Mesenchymal stem cell (in vitro differentiated cells and primary cell): Measurements from ENCODE around the gene RPL27.

Source experiments
- DNase-seq: peaks from one replicate; pipeline ENCODE4 v3.0.0-alpha.2; 2013
- H2AFZ ChIP-seq: one replicate; pipeline ENCODE4 v1.6.1; 2013; ENCODE audit warnings: low read depth, mild to moderate bottlenecking, control low read depth, inconsistent platforms, low read length, moderate library complexity
- H2AK5ac ChIP-seq: 2 replicates; pipeline ENCODE4 v1.6.1; 2013; ENCODE audit warnings: low read length, moderate library complexity, mild to moderate bottlenecking, inconsistent platforms; ENCODE audit not compliant: severe bottlenecking
- H2BK120ac ChIP-seq: one replicate; pipeline ENCODE4 v1.6.1; 2013; ENCODE audit warnings: low read depth, mild to moderate bottlenecking, inconsistent platforms, low read length, moderate library complexity
- H2BK12ac ChIP-seq, 2 experiments: one replicate each; pipeline ENCODE4 v1.6.1; 2013; ENCODE audit warnings: inconsistent platforms in 2 of 2, low read length in 2 of 2, mild to moderate bottlenecking in 2 of 2, moderate library complexity in 2 of 2, control low read depth in 1 of 2
- H2BK15ac ChIP-seq: one replicate; pipeline ENCODE4 v1.6.1; 2013; ENCODE audit warnings: mild to moderate bottlenecking, low read depth, inconsistent platforms; ENCODE audit not compliant: poor library complexity, severe bottlenecking
- H2BK5ac ChIP-seq: 2 replicates; pipeline ENCODE4 v1.6.1; 2013; ENCODE audit warnings: low read depth, mild to moderate bottlenecking, low read length, control low read depth, inconsistent platforms; ENCODE audit not compliant: poor library complexity, severe bottlenecking
- H3K14ac ChIP-seq, 2 experiments: one replicate each; pipeline ENCODE4 v1.6.1; 2013; ENCODE audit warnings: inconsistent platforms in 2 of 2, low read length in 2 of 2, control low read depth in 1 of 2, mild to moderate bottlenecking in 1 of 2, moderate library complexity in 1 of 2
- H3K18ac ChIP-seq, 2 experiments: one replicate each; pipeline ENCODE4 v1.6.1; 2013; ENCODE audit warnings: inconsistent platforms in 2 of 2, low read length in 2 of 2, control low read depth in 1 of 2, low read depth in 1 of 2, mild to moderate bottlenecking in 1 of 2
- H3K23ac ChIP-seq, 2 experiments: one replicate each; pipeline ENCODE4 v1.6.1; 2013; ENCODE audit warnings: inconsistent platforms in 2 of 2, low read length in 2 of 2, mild to moderate bottlenecking in 2 of 2, moderate library complexity in 2 of 2, control low read depth in 1 of 2
- H3K27ac ChIP-seq: 2 replicates; pipeline ENCODE4 v1.5.1; 2013; ENCODE audit warnings: mild to moderate bottlenecking, moderate library complexity, low read length, control low read depth, inconsistent platforms; ENCODE audit not compliant: poor library complexity, severe bottlenecking
- H3K27me3 ChIP-seq, 2 experiments: 2 replicates each; pipeline versions ENCODE4 v1.6.1 to v1.7.0; 2013; ENCODE audit warnings: low read length in 2 of 2, mild to moderate bottlenecking in 2 of 2, moderate library complexity in 2 of 2, control low read depth in 1 of 2, inconsistent platforms in 1 of 2; ENCODE audit not compliant: control insufficient read depth in 1 of 2, insufficient read depth in 1 of 2
- H3K36me3 ChIP-seq, 2 experiments: 2 replicates each; pipeline versions ENCODE4 v1.6.1 to v1.7.0; 2013; ENCODE audit warnings: low read length in 2 of 2, control low read depth in 1 of 2, inconsistent platforms in 1 of 2, low read depth in 1 of 2, mild to moderate bottlenecking in 1 of 2; ENCODE audit not compliant: insufficient read depth in 2 of 2, control insufficient read depth in 1 of 2
- H3K4ac ChIP-seq, 2 experiments: one replicate each; pipeline ENCODE4 v1.6.1; 2013; ENCODE audit warnings: inconsistent platforms in 2 of 2, low read length in 2 of 2, mild to moderate bottlenecking in 2 of 2, moderate library complexity in 2 of 2, control low read depth in 1 of 2, low read depth in 1 of 2
- H3K4me1 ChIP-seq: 2 replicates; pipeline ENCODE4 v1.6.1; 2013; ENCODE audit warnings: low read depth, low read length, control low read depth; ENCODE audit not compliant: control insufficient read depth, insufficient read depth
- H3K4me2 ChIP-seq: 2 replicates; pipeline ENCODE4 v1.6.1; 2013; ENCODE audit warnings: low read length, mild to moderate bottlenecking, inconsistent platforms; ENCODE audit not compliant: poor library complexity, severe bottlenecking
- H3K4me3 ChIP-seq, 2 experiments: 2 replicates each; pipeline versions ENCODE4 v1.5.1 to v1.7.0; 2013; ENCODE audit warnings: low read length in 2 of 2, mild to moderate bottlenecking in 2 of 2, control low read depth in 1 of 2, low read depth in 1 of 2; ENCODE audit not compliant: insufficient read depth in 1 of 2
- H3K79me1 ChIP-seq: replicated peaks from 2 replicates; pipeline ENCODE4 v1.6.1; 2013; ENCODE audit warnings: mild to moderate bottlenecking, control low read depth, low read length, inconsistent platforms; ENCODE audit not compliant: poor library complexity, severe bottlenecking
- H3K9ac ChIP-seq: 2 replicates; pipeline ENCODE4 v1.7.0; 2013; ENCODE audit warnings: mild to moderate bottlenecking, low read length, moderate library complexity
- H3K9me3 ChIP-seq: 2 replicates; pipeline ENCODE4 v1.7.0; 2013; ENCODE audit warnings: mild to moderate bottlenecking, low read length; ENCODE audit not compliant: control insufficient read depth
- H4K8ac ChIP-seq: one replicate; pipeline ENCODE4 v1.6.1; 2013; ENCODE audit warnings: inconsistent platforms, mild to moderate bottlenecking, low read length, moderate library complexity
- H4K91ac ChIP-seq: one replicate; pipeline ENCODE4 v1.6.1; 2013; ENCODE audit warnings: mild to moderate bottlenecking, low read length, inconsistent platforms
- WGBS: methylation state at CpG from one replicate; pipeline ENCODE4 v1.1.7; 2013; ENCODE audit warnings: mixed read lengths; 5-methylcytosine and 5-hydroxymethylcytosine counted together

Gene RPL27

GRCh38 chr17:43019418-43019817 is 21.2 kb downstream of the RPL27 start:
- Histone ChIP-seq H2BK12ac (peak overlapping the region; percentile 43 to 69), H2AFZ (no peak overlapping the region), H3K9me3 (no peaks in the 10 kb centered on the region), H3K79me1 (peaks cover 24% of the 10 kb centered on the region), H2BK5ac (no peak overlapping the region), H3K36me3 (peaks cover 44 to 56% of the 10 kb centered on the region in 2 experiments), H2AK5ac (no peak overlapping the region), H3K23ac (no peak overlapping the region), H3K4me1 (peaks cover 25% of the 10 kb centered on the region), H3K4ac (peak overlapping the region; percentile 5 to 79), H3K4me3 (peak overlapping the region in 1 of 2 experiments; percentile 99), H3K27ac (no peak overlapping the region), H3K9ac (peak overlapping the region; percentile 96), H3K18ac (peak overlapping the region; percentile 10 to 44), H3K27me3 (no peaks in the 10 kb centered on the region), H3K14ac (no peak overlapping the region), H4K8ac (no peak overlapping the region), H4K91ac (no peak overlapping the region), H2BK15ac (peak overlapping the region; percentile 15), H2BK120ac (no peak overlapping the region), H3K4me2 (no peak overlapping the region)
- 35% methylated on average over 6 of the region's 7 CpGs for WGBS
- DNase-seq: peak; percentile 54

DNA sequence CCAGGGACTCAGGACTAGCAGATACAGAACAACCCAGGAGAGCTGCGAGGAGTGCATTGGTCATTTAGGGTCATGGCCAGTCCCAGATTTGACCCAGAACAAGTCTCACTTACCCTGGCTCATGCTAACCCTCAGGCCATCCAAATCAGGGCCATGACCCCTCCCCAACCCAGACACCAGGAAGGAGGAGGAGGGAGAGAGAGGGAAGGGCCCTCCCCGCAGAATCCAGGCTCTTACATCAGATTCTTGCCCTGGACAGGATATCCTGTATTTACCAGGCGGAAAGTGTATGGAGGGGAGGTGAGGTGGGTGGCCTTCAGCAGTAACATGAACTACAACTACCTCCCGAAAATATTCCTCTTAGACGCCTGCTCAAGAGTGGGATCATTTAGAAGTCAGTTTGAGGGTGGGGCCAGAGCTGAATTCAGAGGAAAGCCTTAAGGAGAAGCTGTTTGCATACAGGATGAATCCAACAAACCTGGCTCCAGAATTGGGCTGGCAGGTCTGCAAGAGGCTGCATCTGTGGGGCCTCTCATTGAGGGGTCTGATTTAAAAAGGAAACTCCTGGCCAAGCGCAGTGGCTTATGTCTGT is 21.9 kb downstream of the RPL27 start:
- 40% methylated on average over 3 of the region's 6 CpGs for WGBS

DNA sequence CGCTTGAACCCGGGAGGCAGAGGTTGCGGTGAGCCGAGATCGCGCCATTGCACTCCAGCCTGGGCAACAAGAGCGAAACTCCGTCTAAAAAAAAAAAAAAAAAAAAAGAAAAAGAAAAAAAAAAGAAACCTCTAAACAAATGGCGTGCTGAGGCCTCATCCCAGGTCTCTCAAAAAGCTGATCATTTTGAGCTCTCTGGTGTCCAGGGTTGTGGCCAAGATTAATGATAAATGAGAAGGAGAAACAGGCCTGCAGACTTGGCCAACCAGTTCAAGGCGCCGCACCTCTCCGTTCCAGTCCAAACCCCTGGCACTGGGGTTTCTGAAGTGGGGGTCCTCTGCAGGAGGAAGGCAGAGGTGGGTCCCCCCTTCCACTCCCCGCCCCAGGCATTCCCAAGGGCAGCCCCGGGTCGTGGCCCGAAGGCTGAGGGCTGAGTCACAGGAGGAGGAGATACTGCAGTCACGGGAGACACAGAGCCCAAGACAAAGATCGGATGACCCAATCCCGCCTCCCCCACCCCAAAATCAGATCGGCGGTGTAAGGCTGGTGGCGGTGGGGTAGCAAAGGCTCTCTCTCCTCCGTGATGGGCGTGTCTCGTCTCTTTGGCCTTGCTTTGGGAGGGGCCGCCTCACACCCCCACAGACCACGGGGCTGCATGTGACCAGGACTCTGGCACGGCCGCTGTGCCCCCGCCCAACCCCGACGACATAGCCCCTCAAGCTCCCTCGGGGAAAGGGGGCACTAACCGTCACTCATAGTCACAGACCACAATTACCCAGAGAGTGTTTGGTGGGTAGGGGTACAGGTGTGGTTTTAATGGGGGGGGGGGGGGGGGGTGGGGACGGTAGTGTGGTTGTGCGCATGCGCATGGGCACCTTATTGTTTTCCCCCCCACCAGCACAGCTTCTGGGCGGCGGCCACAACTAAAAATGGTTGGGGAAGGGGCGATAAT is 22.8 kb downstream of the RPL27 start:
- Histone ChIP-seq H2AFZ (peak overlapping the region; percentile 43), H3K9me3 (no peaks in the 10 kb centered on the region), H3K4me3 (peak overlapping the region; percentile 95 to 99), H2BK15ac (no peak overlapping the region), H3K23ac (no peak overlapping the region), H2AK5ac (no peak overlapping the region), H3K9ac (peak overlapping the region; percentile 96), H3K79me1 (peaks cover 15% of the 10 kb centered on the region), H4K8ac (peak overlapping the region; percentile 94), H2BK120ac (peak overlapping the region; percentile 96), H3K4me2 (peak overlapping the region; percentile 77), H3K18ac (peak overlapping the region; percentile 98 to 99), H3K14ac (peak overlapping the region in 1 of 2 experiments; percentile 99), H3K27me3 (no peaks in the 10 kb centered on the region), H3K4me1 (peaks cover 24% of the 10 kb centered on the region), H3K4ac (peak overlapping the region; percentile 64 to 79), H3K36me3 (peaks cover 27 to 40% of the 10 kb centered on the region in 2 experiments), H2BK5ac (no peak overlapping the region), H3K27ac (peak overlapping the region; percentile 36), H4K91ac (peak overlapping the region; percentile 99), H2BK12ac (peak overlapping the region in 1 of 2 experiments; percentile 60)
- 19% methylated on average over 7 of the region's 40 CpGs for WGBS
- peak; percentile 91 for DNase-seq

More for the DNA sequence above, 21.9 kb downstream of the RPL27 start:
- Histone ChIP-seq H3K27ac (no peak overlapping the region), H2BK120ac (no peak overlapping the region), H3K36me3 (peaks cover 37 to 49% of the 10 kb centered on the region in 2 experiments), H4K91ac (peak overlapping the region; percentile 18), H3K18ac (peak overlapping the region; percentile 44 to 77), H3K79me1 (peaks cover 19% of the 10 kb centered on the region), H2AK5ac (peak overlapping the region; percentile 33), H2BK5ac (no peak overlapping the region), H3K4ac (peak overlapping the region in 1 of 2 experiments; percentile 20), H3K4me2 (peak overlapping the region; percentile 31), H3K9ac (peak overlapping the region; percentile 96), H3K4me1 (peaks cover 27% of the 10 kb centered on the region), H2AFZ (no peak overlapping the region), H3K4me3 (peak overlapping the region in 1 of 2 experiments; percentile 99), H3K9me3 (no peaks in the 10 kb centered on the region), H3K27me3 (no peaks in the 10 kb centered on the region), H2BK15ac (peak overlapping the region; percentile 65), H3K23ac (peak overlapping the region in 1 of 2 experiments; percentile 60), H2BK12ac (peak overlapping the region in 1 of 2 experiments; percentile 43), H3K14ac (no peak overlapping the region), H4K8ac (peak overlapping the region; percentile 8)
- DNase-seq: no peak
